Osteoblast (primary cell): ENCODE measurements around the gene HAUS7. TPM values are rescaled to one million over a fixed set of nuclear protein-coding genes. Genes with fewer than 3 reads are reported as not detected.

Experiments used
- DNase-seq: peaks from one replicate; pipeline ENCODE4 v3.0.0; 2011; ENCODE audit warnings: low spot score, mixed read lengths; ENCODE audit not compliant: insufficient read length; ENCODE audit errors: missing footprints
- H2AFZ ChIP-seq: 2 replicates; pipeline ENCODE4 v1.6.0; 2011; ENCODE audit warnings: mild to moderate bottlenecking, low read length
- H3K27ac ChIP-seq: 2 replicates; pipeline ENCODE4 v1.5.1; 2011; ENCODE audit warnings: mild to moderate bottlenecking, low read depth, low read length, moderate library complexity
- H3K27me3 ChIP-seq: 2 replicates; pipeline ENCODE4 v1.6.0; 2012; ENCODE audit warnings: mild to moderate bottlenecking, control low read depth, inconsistent platforms, low read length, moderate library complexity; ENCODE audit not compliant: insufficient read depth
- H3K36me3 ChIP-seq: 2 replicates; pipeline ENCODE4 v1.5.1; 2011; ENCODE audit warnings: mild to moderate bottlenecking, low read length, control low read depth, moderate library complexity; ENCODE audit not compliant: insufficient read depth
- H3K4me1 ChIP-seq: 2 replicates; pipeline ENCODE4 v1.5.1; 2011; ENCODE audit warnings: mild to moderate bottlenecking, low read length, control low read depth, moderate library complexity; ENCODE audit not compliant: insufficient read depth
- H3K4me2 ChIP-seq: 2 replicates; pipeline ENCODE4 v1.6.0; 2011; ENCODE audit warnings: mild to moderate bottlenecking, low read length; ENCODE audit not compliant: insufficient read depth
- H3K4me3 ChIP-seq: fragments of 200-600 bp; sonication (generic); 3 replicates; pipeline ENCODE4 v1.5.1; 2012; ENCODE audit warnings: mild to moderate bottlenecking, low read length, inconsistent platforms; ENCODE audit not compliant: insufficient read depth
- H3K79me2 ChIP-seq: 2 replicates; pipeline ENCODE4 v1.6.0; 2012; ENCODE audit warnings: mild to moderate bottlenecking, low read length, control low read depth, inconsistent platforms; ENCODE audit not compliant: insufficient read depth
- H3K9me3 ChIP-seq: 2 replicates; pipeline ENCODE4 v1.5.1; 2011; ENCODE audit warnings: low read depth, low read length, control low read depth
- H4K20me1 ChIP-seq: 2 replicates; pipeline ENCODE4 v1.6.0; 2012; ENCODE audit warnings: mild to moderate bottlenecking, low read length, control low read depth; ENCODE audit not compliant: insufficient read depth
- CTCF ChIP-seq: IDR thresholded peaks from 2 replicates; pipeline ENCODE4 v1.5.1; 2011; ENCODE audit warnings: mild to moderate bottlenecking, low read depth, low read length, moderate library complexity; ENCODE audit errors: extremely low read depth
- total RNA-seq: library from RNA; depleted of rRNA; stranded (reverse); fragments of >200 nt; gene quantifications from 2 replicates; pipeline ENCODE4 v1.2.3, GENCODE V29; 2012

The HAUS7 gene
- total RNA-seq, 1 donor, result 14.1 TPM

GRCh38 chrX:153457136-153457825 is 13.1 kb downstream of the HAUS7 start:
- no peak for DNase-seq
- no peak for TF ChIP-seq CTCF
- H3K27ac ChIP-seq, result no peak overlapping the region

GRCh38 chrX:153456704-153457103 is 13.7 kb downstream of the HAUS7 start:
- Histone ChIP-seq H3K27me3 (no peaks in the 10 kb centered on the region), H2AFZ (no peak overlapping the region), H3K4me2 (no peak overlapping the region), H3K36me3 (no peaks in the 10 kb centered on the region), H3K9me3 (no peaks in the 10 kb centered on the region), H3K27ac (no peak overlapping the region), H4K20me1 (no peaks in the 10 kb centered on the region), H3K4me1 (peaks cover 8% of the 10 kb centered on the region), H3K4me3 (no peak overlapping the region), H3K79me2 (no peaks in the 10 kb centered on the region)
- DNase-seq, result no peak
- TF ChIP-seq CTCF, result no peak

More at GRCh38 chrX:153457136-153457825, 13.1 kb downstream of the HAUS7 start:
- H3K4me1 ChIP-seq, result peaks cover 8% of the 10 kb centered on the region
- H2AFZ ChIP-seq, result no peak overlapping the region
- H3K27me3 ChIP-seq, result no peaks in the 10 kb centered on the region
- no peaks in the 10 kb centered on the region for H3K9me3 ChIP-seq
- H4K20me1 ChIP-seq, result no peaks in the 10 kb centered on the region
- H3K4me3 ChIP-seq, result no peak overlapping the region
- no peak overlapping the region for H3K4me2 ChIP-seq
- no peaks in the 10 kb centered on the region for H3K79me2 ChIP-seq
- no peaks in the 10 kb centered on the region for H3K36me3 ChIP-seq

GRCh38 chrX:153456161-153456560 is 14.2 kb downstream of the HAUS7 start:
- H3K4me1 ChIP-seq, result peaks cover 8% of the 10 kb centered on the region
- H3K9me3 ChIP-seq, result no peaks in the 10 kb centered on the region
- no peaks in the 10 kb centered on the region for H4K20me1 ChIP-seq
- H3K27ac ChIP-seq, result no peak overlapping the region
- H3K4me2 ChIP-seq, result no peak overlapping the region
- no peak overlapping the region for H3K4me3 ChIP-seq
- no peaks in the 10 kb centered on the region for H3K36me3 ChIP-seq
- H3K79me2 ChIP-seq, result no peaks in the 10 kb centered on the region
- no peak overlapping the region for H2AFZ ChIP-seq
- no peak for DNase-seq
- H3K27me3 ChIP-seq, result no peaks in the 10 kb centered on the region
- no peak for TF ChIP-seq CTCF

GRCh38 chrX:153455571-153455970 is 14.8 kb downstream of the HAUS7 start:
- no peaks in the 10 kb centered on the region for H4K20me1 ChIP-seq
- DNase-seq, result no peak
- no peak overlapping the region for H3K4me3 ChIP-seq
- no peak overlapping the region for H2AFZ ChIP-seq
- H3K27me3 ChIP-seq, result no peaks in the 10 kb centered on the region
- no peaks in the 10 kb centered on the region for H3K79me2 ChIP-seq
- no peak overlapping the region for H3K27ac ChIP-seq
- H3K9me3 ChIP-seq, result no peaks in the 10 kb centered on the region
- no peak for TF ChIP-seq CTCF
- H3K4me1 ChIP-seq, result peaks cover 8% of the 10 kb centered on the region
- H3K36me3 ChIP-seq, result no peaks in the 10 kb centered on the region
- H3K4me2 ChIP-seq, result no peak overlapping the region
